Neural cell (in vitro differentiated cells): ENCODE data around the gene EHMT1.

Source experiments
- CTCF ChIP-seq: fragments of 450-650 bp; IDR thresholded peaks from 2 replicates; pipeline ENCODE4 v1.5.1; 2014; ENCODE audit warnings: antibody characterized with exemption, mild to moderate bottlenecking, moderate library complexity; ENCODE audit not compliant: poor library complexity, severe bottlenecking
- EP300 ChIP-seq: fragments of 450-650 bp; conservative IDR thresholded peaks from 2 replicates; pipeline ENCODE4 v1.6.1; 2014; ENCODE audit warnings: antibody characterized with exemption, mild to moderate bottlenecking, moderate library complexity; ENCODE audit not compliant: poor library complexity, severe bottlenecking
- EZH2 ChIP-seq: fragments of 200-600, 300-800 bp; shearing (Covaris generic), sonication (generic); IDR thresholded peaks from 2 replicates; pipeline ENCODE4 v1.6.1; 2014; ENCODE audit warnings: antibody characterized with exemption, low read length, borderline replicate concordance, mild to moderate bottlenecking; ENCODE audit not compliant: insufficient read depth, poor library complexity, severe bottlenecking
- MXI1 ChIP-seq: fragments of 450-650 bp; conservative IDR thresholded peaks from 2 replicates; pipeline ENCODE4 v1.6.1; 2014; ENCODE audit warnings: antibody characterized with exemption, mild to moderate bottlenecking; ENCODE audit not compliant: poor library complexity, severe bottlenecking
- POLR2AphosphoS5 ChIP-seq: IDR thresholded peaks from 2 replicates; pipeline ENCODE4 v1.6.1; 2012
- RAD21 ChIP-seq: fragments of 450-650 bp; conservative IDR thresholded peaks from 2 replicates; pipeline ENCODE4 v1.6.1; 2014; ENCODE audit warnings: antibody characterized with exemption, mild to moderate bottlenecking, moderate library complexity
- REST ChIP-seq: IDR thresholded peaks from 2 replicates; pipeline ENCODE4 v1.6.1; 2012; ENCODE audit warnings: borderline replicate concordance
- SMC3 ChIP-seq: fragments of 450-650 bp; conservative IDR thresholded peaks from 2 replicates; pipeline ENCODE4 v1.6.1; 2014; ENCODE audit warnings: antibody characterized with exemption, mild to moderate bottlenecking, moderate library complexity; ENCODE audit not compliant: poor library complexity
- TAF1 ChIP-seq: IDR thresholded peaks from 2 replicates; pipeline ENCODE4 v1.6.1; 2012; ENCODE audit warnings: low read depth

GRCh38 chr9:137589441-137590122 is 29.2 kb upstream of the EHMT1 start:
- TF ChIP-seq CTCF: no peak
- TF ChIP-seq REST: no peak
- TF ChIP-seq EP300: no peak
- no peak for TF ChIP-seq TAF1
- no peak for TF ChIP-seq EZH2
- TF ChIP-seq POLR2AphosphoS5: no peak
- TF ChIP-seq SMC3: no peak
- TF ChIP-seq RAD21: no peak
- no peak for TF ChIP-seq MXI1
